B cell (primary cell): Measurements from ENCODE around the gene RHBDF1. TPM values are rescaled to one million over a fixed set of nuclear protein-coding genes. Genes with fewer than 3 reads are reported as not detected.

Experiments used
- ATAC-seq: fragments of 200-7000 bp; cut with Tn5 transposase; one replicate; pipeline ENCODE4 v1.10.0; 2021; ENCODE audit warnings: low read depth, mild to moderate bottlenecking, moderate number of reproducible peaks, moderate library complexity
- CTCF ChIA-PET: fragments of 350-600 bp; sonication (Branson Sonifier 250); formaldehyde crosslinking; loops from one replicate; lab custom pipeline; 2021; ENCODE audit warnings: antibody characterized with exemption, inconsistent platforms; lab: Charles Lee
- POLR2A ChIA-PET: fragments of 350-600 bp; sonication (Branson Sonifier 250); formaldehyde crosslinking; loops from one replicate; lab custom pipeline; 2021; ENCODE audit warnings: antibody characterized with exemption; lab: Charles Lee
- DNase-seq: peaks from one replicate; pipeline ENCODE4 v3.0.0; 2013
- H2AFZ ChIP-seq: 2 replicates; pipeline ENCODE4 v1.6.1; 2012; ENCODE audit warnings: mild to moderate bottlenecking, low read depth, low read length; ENCODE audit not compliant: insufficient read depth, poor library complexity, severe bottlenecking
- H3K27ac ChIP-seq, 2 donors: 1 replicate in 1 of 2; 2 replicates in 1 of 2; pipeline ENCODE4 v1.5.1; 2012 to 2013; ENCODE audit warnings: low read length in 2 of 2, mild to moderate bottlenecking in 2 of 2, moderate library complexity in 1 of 2
- H3K27me3 ChIP-seq, 4 experiments: fragments of 200-600 bp in 1 of 4; sonication (generic) in 1 of 4; replicated peaks in 1 of 4; 1 replicate in 2 of 4; 2 replicates in 2 of 4; pipeline versions ENCODE4 v1.6.1 to v1.7.0; 2013 to 2016; ENCODE audit warnings: low read length in 3 of 4, mild to moderate bottlenecking in 2 of 4, mixed read lengths in 1 of 4, moderate library complexity in 1 of 4; ENCODE audit not compliant: insufficient read depth in 4 of 4, control insufficient read depth in 3 of 4; ENCODE audit errors: control extremely low read depth in 1 of 4
- H3K36me3 ChIP-seq, 2 experiments: replicated peaks in 1 of 2; 1 replicate in 1 of 2; 2 replicates in 1 of 2; pipeline versions ENCODE4 v1.6.1 to v1.7.1; 2013; ENCODE audit warnings: low read length in 1 of 2; ENCODE audit not compliant: insufficient read depth in 2 of 2, control insufficient read depth in 1 of 2; ENCODE audit errors: control extremely low read depth in 1 of 2, extremely low read depth in 1 of 2
- H3K4me1 ChIP-seq, 2 donors: fragments of 200-600 bp in 1 of 2; sonication (generic) in 1 of 2; 1 replicate in 1 of 2; 2 replicates in 1 of 2; pipeline versions ENCODE4 v1.5.1 to v1.6.1; 2013 to 2017; ENCODE audit warnings: low read length in 2 of 2; ENCODE audit not compliant: control insufficient read depth in 2 of 2, insufficient read depth in 2 of 2
- H3K4me2 ChIP-seq: replicated peaks from 2 replicates; pipeline ENCODE3; 2012; ENCODE audit warnings: mild to moderate bottlenecking, low read depth, low read length; ENCODE audit not compliant: poor library complexity, severe bottlenecking
- H3K4me3 ChIP-seq, 5 experiments: fragments of 200-600 bp in 1 of 5; sonication (generic) in 1 of 5; 1 replicate in 3 of 5; 2 replicates in 2 of 5; pipeline versions ENCODE4 v1.5.1 to v1.7.0; 2011 to 2016; ENCODE audit warnings: low read length in 4 of 5, mild to moderate bottlenecking in 4 of 5, low read depth in 2 of 5, control low read depth in 1 of 5, moderate library complexity in 1 of 5; ENCODE audit not compliant: insufficient read depth in 1 of 5; ENCODE audit errors: control extremely low read depth in 1 of 5, extremely low read depth in 1 of 5
- H3K79me2 ChIP-seq: fragments of 200-600 bp; sonication (generic); one replicate; pipeline ENCODE4 v1.6.0; 2016; ENCODE audit warnings: low read length; ENCODE audit not compliant: control insufficient read depth, insufficient read depth
- H3K9ac ChIP-seq: fragments of 200-600 bp; sonication (generic); 2 replicates; pipeline ENCODE4 v1.6.1; 2017; ENCODE audit warnings: mild to moderate bottlenecking, low read length, moderate library complexity
- H3K9me3 ChIP-seq, 3 donors: one replicate each; pipeline versions ENCODE4 v1.6.1 to v1.7.1; 2013; ENCODE audit warnings: low read length in 2 of 3; ENCODE audit not compliant: control insufficient read depth in 2 of 3, insufficient read depth in 1 of 3; ENCODE audit errors: control extremely low read depth in 1 of 3
- H4K20me1 ChIP-seq: 2 replicates; pipeline ENCODE4 v1.6.0; 2012; ENCODE audit warnings: mild to moderate bottlenecking, low read length; ENCODE audit not compliant: insufficient read depth, control insufficient read depth, poor library complexity, severe bottlenecking
- H3K27ac Mint-ChIP-seq: one replicate; pipeline ENCODE4 v1.8.0; 2021; ENCODE audit warnings: mixed read lengths
- H3K27me3 Mint-ChIP-seq: one replicate; pipeline ENCODE4 v1.8.0; 2021; ENCODE audit warnings: mixed read lengths
- H3K4me1 Mint-ChIP-seq: one replicate; pipeline ENCODE4 v1.8.0; 2021; ENCODE audit warnings: mixed read lengths
- H3K4me3 Mint-ChIP-seq: one replicate; pipeline ENCODE4 v1.8.0; 2021; ENCODE audit warnings: mixed read lengths
- H3K9me3 Mint-ChIP-seq: one replicate; pipeline ENCODE4 v1.8.0; 2022; ENCODE audit warnings: mixed read lengths; ENCODE audit not compliant: insufficient read depth
- EZH2 ChIP-seq: IDR thresholded peaks from 2 replicates; pipeline ENCODE4 v1.6.1; 2012; ENCODE audit warnings: borderline replicate concordance, low read depth, mild to moderate bottlenecking, moderate library complexity, low read length; ENCODE audit not compliant: insufficient read depth, poor library complexity, severe bottlenecking
- WGBS: methylation state at CpG from one replicate; pipeline ENCODE4 v1.1.5; 2013; ENCODE audit warnings: missing lambda C conversion rate; ENCODE audit not compliant: insufficient coverage; 5-methylcytosine and 5-hydroxymethylcytosine counted together
- intact Hi-C: fragments of 100-400 bp; cut with micrococcal nuclease; formaldehyde crosslinking; loops from one replicate; pipeline ENCODE4 v1.10.0; 2022
- polyA plus RNA-seq: library from polyadenylated mRNA; depleted of rRNA; stranded (reverse); fragments of >200 nt; gene quantifications from 2 replicates; pipeline ENCODE4 v1.2.3, GENCODE V29; 2012
- total RNA-seq, 2 donors: library from RNA; stranded (reverse); fragments of 120-200 nt in 1 of 2; gene quantifications; 1 replicate in 1 of 2; 2 replicates in 1 of 2; pipeline versions ENCODE4 v1.2.3 to v1.2.4, GENCODE V29; 2013 to 2022
- TF ChIP-seq, protein P1 (sequence below): fragments of 200-600 bp; IDR thresholded peaks from one replicate; pipeline ENCODE4 v1.8.0; 2022; ENCODE audit warnings: antibody characterized with exemption, mild to moderate bottlenecking

RHBDF1 gene
- total and polyA plus RNA-seq, 2 donors (not counting 1 experiment from before 2014, with no cell fraction given) = 0.42 to 0.76 TPM

DNA sequence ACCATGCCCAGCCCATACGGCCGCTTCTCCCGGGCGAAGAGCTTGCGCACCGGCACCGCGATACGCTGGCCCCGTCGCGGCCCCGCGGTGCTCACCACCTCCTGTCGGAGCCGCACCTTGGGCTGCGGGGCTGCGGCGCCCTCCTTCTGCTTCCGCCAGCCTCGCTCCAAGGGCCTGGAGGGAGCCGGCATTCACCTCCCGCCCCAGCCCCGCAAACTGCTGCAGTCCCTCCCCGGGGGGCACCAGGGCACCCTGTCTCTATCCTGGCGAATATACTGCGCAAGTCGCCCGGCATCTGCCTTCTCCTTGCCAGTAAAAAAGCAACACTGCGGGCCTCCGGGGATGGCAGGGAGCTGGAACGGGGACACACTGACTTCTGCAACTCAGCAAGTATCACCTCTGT, 10.6 kb downstream of the RHBDF1 start:
- Histone ChIP-seq H3K9ac (no peak overlapping the region), H3K36me3 (peaks cover 0 to 12% of the 10 kb centered on the region in 2 experiments), H2AFZ (no peak overlapping the region), H4K20me1 (no peaks in the 10 kb centered on the region), H3K27me3 (peaks cover 0 to 7% (median 2%) of the 10 kb centered on the region in 4 experiments), H3K9me3 (no peaks in the 10 kb centered on the region), H3K27ac (no peak overlapping the region), H3K4me1 (peaks cover 0 to 8% of the 10 kb centered on the region in 2 donors), H3K4me3 (no peak overlapping the region), H3K79me2 (no peaks in the 10 kb centered on the region), H3K4me2 (no peak overlapping the region)
- intact Hi-C loops = no loop called here
- POLR2A ChIA-PET = interaction anchor here (0.6 kb wide), 1 partner anchor 21 kb away, joined by 3 read pairs; no protein-coding TSS in a partner anchor
- ATAC-seq (no peak), DNase-seq (no peak)
- Mint-ChIP-seq H3K4me1 (peaks cover 7% of the 10 kb centered on the region), H3K27me3 (no peaks in the 10 kb centered on the region), H3K4me3 (no peak overlapping the region), H3K9me3 (no peaks in the 10 kb centered on the region), H3K27ac (no peak overlapping the region)
- CTCF ChIA-PET = interaction anchor here (1.4 to 14.6 kb wide), 3 partner anchors 35 to 45 kb away, joined by 3 to 401 read pairs (median 12); no protein-coding TSS in a partner anchor
- TF ChIP-seq, protein P1, sequence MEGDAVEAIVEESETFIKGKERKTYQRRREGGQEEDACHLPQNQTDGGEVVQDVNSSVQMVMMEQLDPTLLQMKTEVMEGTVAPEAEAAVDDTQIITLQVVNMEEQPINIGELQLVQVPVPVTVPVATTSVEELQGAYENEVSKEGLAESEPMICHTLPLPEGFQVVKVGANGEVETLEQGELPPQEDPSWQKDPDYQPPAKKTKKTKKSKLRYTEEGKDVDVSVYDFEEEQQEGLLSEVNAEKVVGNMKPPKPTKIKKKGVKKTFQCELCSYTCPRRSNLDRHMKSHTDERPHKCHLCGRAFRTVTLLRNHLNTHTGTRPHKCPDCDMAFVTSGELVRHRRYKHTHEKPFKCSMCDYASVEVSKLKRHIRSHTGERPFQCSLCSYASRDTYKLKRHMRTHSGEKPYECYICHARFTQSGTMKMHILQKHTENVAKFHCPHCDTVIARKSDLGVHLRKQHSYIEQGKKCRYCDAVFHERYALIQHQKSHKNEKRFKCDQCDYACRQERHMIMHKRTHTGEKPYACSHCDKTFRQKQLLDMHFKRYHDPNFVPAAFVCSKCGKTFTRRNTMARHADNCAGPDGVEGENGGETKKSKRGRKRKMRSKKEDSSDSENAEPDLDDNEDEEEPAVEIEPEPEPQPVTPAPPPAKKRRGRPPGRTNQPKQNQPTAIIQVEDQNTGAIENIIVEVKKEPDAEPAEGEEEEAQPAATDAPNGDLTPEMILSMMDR = no peak
- TF ChIP-seq EZH2 = no peak
- 98% methylated on average over 28 of the region's 32 CpGs for WGBS
